Measurements from ENCODE around the gene ZNF334.

DNA sequence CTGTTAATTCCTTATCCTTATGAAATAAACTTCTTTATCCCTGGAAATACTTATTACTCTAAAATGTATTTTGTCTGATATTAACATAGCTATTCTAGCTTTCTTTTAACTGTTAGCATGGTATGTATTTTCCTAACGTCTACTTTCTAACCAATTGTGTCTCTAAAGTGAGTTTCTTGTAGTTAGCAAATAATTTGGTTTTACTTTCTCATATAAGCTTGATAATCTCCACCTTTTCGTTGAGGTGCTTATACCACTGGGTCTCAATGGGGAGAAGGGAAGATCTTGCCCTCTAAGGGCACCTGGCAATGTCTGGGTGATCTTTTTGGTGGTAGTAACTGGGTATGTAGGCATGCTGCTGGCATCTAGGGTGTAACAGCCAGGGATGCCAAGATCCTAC is 25.7 kb downstream of the ZNF334 start:
- no peak for TF ChIP-seq POLR2AphosphoS5 (IDR thresholded peaks at IDR 0.05)
- TF ChIP-seq, protein P1, sequence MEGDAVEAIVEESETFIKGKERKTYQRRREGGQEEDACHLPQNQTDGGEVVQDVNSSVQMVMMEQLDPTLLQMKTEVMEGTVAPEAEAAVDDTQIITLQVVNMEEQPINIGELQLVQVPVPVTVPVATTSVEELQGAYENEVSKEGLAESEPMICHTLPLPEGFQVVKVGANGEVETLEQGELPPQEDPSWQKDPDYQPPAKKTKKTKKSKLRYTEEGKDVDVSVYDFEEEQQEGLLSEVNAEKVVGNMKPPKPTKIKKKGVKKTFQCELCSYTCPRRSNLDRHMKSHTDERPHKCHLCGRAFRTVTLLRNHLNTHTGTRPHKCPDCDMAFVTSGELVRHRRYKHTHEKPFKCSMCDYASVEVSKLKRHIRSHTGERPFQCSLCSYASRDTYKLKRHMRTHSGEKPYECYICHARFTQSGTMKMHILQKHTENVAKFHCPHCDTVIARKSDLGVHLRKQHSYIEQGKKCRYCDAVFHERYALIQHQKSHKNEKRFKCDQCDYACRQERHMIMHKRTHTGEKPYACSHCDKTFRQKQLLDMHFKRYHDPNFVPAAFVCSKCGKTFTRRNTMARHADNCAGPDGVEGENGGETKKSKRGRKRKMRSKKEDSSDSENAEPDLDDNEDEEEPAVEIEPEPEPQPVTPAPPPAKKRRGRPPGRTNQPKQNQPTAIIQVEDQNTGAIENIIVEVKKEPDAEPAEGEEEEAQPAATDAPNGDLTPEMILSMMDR (IDR thresholded peaks at IDR 0.05 in 8 of 11, conservative IDR thresholded peaks at IDR 0.05 in 3 of 11), result no peak
- no peak for TF ChIP-seq POLR2A (IDR thresholded peaks at IDR 0.05)
